HG03460 (cell line): Measurements from ENCODE around the gene SMIM35.

Source experiments
- ATAC-seq: cut with Tn5 transposase; IDR thresholded peaks from one replicate; pipeline ENCODE4 v1.9.1; 2021; ENCODE audit not compliant: unreplicated experiment

SMIM35 gene

GRCh38 chr11:118086913-118087768, at the start of gene SMIM35:
Gene SMIM35, minus strand, starts transcription at chr11:118086963. Its CDS starts 206 bp downstream, at chr11:118086757.
- ATAC-seq = no peak

GRCh38 chr11:118136341-118136740, 49.6 kb upstream of the SMIM35 start:
- ATAC-seq = no peak

DNA sequence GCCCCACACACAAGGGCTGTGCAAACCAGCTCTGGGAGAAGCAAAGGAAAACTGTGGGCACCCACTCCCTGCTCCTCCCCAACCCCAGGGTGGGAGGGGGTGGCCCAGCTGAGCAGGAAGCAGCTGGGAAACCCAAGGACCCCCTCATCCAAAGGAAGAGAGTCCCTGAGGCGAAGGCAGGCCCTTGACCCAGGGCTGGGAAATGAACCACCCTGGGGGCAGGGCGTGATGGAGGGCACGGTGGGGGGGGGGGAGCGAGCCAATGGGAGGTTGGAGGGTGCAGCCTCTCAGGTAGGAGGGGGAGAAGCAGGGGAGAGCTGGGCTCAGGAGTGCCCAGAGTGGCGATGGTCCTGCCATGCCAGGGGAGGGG, 49.0 kb upstream of the SMIM35 start:
- no peak for ATAC-seq

- no peak for ATAC-seq
Observed at GRCh38 chr11:118135051-118135795, 48.5 kb upstream of the SMIM35 start.

GRCh38 chr11:118133816-118134215, 47.1 kb upstream of the SMIM35 start:
- ATAC-seq = no peak

- no peak for ATAC-seq
Observed at GRCh38 chr11:118132385-118133151, 45.8 kb upstream of the SMIM35 start.

- ATAC-seq = no peak
Observed at GRCh38 chr11:118129471-118130172, 42.9 kb upstream of the SMIM35 start.

DNA sequence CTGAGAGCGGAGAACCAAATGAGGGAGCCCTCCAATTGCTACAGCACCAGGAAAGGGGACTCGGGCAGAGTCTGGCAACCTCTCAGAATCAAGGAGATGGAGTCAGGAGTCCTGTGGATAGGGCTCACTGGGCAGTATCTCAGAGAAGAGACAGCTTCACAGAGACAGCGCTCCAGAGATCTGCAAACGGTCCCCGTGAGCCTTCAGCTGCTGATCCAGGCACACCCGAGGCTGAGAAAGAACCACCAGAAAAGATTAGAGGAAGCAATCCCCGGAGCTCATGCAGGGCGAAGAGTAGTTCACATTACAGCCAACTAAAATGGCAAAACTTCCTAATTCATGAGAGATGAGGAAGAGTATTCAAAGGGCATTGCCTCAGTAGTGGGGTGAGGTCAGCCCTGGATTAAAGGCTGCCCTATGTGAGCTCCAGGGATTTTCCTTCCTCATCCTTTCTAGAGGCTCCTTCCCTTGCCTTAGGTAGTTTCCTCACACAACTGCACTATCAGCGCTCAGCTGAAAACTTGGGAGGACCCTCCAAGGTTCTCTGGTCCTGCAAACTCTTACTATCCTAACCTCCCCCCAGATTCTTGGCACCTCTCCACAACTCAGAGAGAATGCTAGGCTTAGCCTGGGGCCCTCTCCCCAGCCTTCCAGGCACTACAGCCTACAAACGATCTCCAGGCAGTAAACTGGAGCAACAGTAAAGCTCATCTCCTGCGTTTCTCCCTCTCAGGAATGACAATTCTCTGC, 42.1 kb upstream of the SMIM35 start:
- ATAC-seq = no peak

GRCh38 chr11:118128310-118128709, 41.5 kb upstream of the SMIM35 start:
- no peak for ATAC-seq

- ATAC-seq = no peak
Observed at GRCh38 chr11:118126082-118126838, 39.5 kb upstream of the SMIM35 start.

DNA sequence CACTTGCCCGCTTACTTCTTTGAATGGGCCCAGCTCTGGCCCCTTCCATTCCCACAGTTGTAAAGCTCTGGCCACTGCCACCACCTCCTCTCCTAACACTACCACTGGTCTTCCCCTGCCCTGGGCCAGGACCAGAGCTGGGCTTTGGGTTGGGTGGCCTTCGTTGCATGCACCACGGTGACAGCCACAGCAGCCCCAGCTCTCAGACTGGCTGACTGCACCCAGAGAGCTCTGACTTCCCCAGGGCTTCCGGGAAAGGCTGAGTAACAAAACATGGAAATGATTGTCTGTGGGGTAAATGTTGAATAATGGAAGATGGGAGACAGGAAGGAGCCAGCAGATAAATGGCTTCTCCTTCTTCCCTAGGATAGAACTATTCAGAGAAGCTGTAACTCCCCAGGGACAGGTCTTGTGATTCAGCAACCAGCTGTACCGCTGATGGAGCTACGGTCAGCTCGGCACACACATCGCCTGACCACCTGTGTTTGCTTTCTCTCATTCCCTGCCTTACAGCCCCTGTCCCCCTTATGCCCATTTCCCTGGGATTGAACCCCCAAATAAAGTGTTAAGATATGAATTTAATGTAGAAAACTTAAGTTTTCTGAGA, 38.3 kb upstream of the SMIM35 start:
- ATAC-seq = no peak

- no peak for ATAC-seq
Observed at GRCh38 chr11:118120793-118121192, 34.0 kb upstream of the SMIM35 start.

DNA sequence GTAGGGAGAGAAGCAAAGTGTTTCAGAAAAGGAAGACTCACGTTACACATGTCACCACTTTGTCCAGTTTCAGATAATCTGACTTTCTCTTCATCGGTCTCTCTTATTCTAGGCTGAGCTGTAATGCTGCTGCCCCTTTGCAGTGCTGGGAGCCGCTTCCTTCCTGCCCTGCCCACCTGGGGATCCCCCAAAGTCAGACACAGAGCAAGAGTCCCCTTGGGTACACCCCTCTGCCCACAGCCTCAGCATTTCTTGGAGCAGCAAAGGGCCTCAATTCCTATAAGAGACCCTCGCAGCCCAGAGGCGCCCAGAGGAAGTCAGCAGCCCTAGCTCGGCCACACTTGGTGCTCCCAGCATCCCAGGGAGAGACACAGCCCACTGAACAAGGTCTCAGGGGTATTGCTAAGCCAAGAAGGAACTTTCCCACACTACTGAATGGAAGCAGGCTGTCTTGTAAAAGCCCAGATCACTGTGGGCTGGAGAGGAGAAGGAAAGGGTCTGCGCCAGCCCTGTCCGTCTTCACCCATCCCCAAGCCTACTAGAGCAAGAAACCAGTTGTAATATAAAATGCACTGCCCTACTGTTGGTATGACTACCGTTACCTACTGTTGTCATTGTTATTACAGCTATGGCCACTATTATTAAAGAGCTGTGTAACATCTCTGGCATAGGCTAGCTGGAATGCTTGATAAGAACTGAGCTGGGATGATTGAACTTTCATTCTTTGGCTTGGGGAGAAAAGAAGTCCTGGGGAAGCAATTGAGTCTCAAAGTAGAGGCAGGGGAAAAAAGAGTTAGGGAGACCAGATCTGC, 31.2 kb upstream of the SMIM35 start:
- ATAC-seq = peak; percentile 76

DNA sequence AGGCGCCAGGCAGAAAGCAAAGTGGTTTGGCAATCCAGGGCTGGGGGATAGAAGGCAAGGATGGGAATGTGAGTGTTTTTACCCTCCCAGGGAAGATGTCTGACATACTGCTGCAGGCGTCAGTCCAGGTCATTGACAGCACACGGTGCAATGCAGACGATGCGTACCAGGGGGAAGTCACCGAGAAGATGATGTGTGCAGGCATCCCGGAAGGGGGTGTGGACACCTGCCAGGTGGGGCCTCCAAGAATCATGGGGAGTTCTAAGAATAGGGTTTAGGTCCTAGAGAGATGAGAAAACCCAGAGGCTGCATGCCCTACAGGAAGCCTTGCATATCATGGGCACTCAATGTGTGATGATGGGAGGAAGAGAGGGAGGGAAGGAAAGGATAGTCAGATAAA, 28.3 kb upstream of the SMIM35 start:
- ATAC-seq = no peak

- no peak for ATAC-seq
Observed at GRCh38 chr11:118114266-118114665, 27.5 kb upstream of the SMIM35 start.

GRCh38 chr11:118112711-118113430, 26.1 kb upstream of the SMIM35 start:
- no peak for ATAC-seq

- ATAC-seq = no peak
Observed at GRCh38 chr11:118111744-118112035, 24.9 kb upstream of the SMIM35 start.
